Stimulated activated CD4-positive, alpha-beta T cell treated with anti-CD3 and anti-CD28 coated beads, TNF-alpha, amount 100 ng/mL, for 48 hours (primary cell): ENCODE data around the gene MTA1.

ENCODE experiments used
- DNase-seq, 3 donors: peaks; one replicate each; pipeline ENCODE4 v3.0.0-alpha.2; 2020; ENCODE audit warnings: low read depth in 3 of 3

The MTA1 gene

GRCh38 chr14:105498430-105499255, 79.0 kb downstream of the MTA1 start:
- no peak for DNase-seq

- DNase-seq = no peak
Observed at GRCh38 chr14:105499256-105500035, 79.8 kb downstream of the MTA1 start.

DNA sequence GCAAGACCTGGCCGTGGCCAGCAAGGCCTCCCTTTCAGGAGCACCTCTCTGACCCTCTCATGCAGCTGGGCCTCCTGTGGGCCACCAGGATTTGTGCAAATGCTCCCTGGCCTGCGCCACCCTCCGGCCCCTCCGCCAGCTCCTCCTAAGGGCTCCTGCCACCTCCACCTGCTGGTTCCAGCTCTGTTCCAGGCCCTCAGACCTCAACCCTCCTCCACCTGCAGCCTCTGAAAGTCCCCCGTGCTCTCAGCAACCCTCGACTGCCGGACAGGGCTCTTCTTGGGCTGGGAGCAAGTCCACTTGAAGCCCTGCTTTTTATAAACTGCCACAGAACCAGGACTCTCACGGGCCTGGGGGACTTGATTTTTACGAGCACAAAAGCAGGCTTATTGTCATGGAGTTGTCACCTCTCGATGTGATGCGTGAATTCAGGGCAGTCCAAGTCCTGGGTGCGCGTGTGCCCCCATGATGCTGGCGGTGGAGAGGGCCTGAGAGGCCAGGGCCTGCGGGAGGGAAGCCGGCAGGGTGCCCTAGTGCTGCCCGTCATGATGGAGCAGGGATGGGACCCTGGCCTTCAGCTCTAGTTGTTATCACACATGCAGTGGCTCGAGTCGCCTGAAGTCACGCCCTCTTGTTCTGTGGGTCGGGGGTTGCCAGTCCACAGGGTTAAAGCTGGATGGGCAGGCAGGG, 80.6 kb downstream of the MTA1 start:
- no peak for DNase-seq

GRCh38 chr14:105500726-105501101, 81.1 kb downstream of the MTA1 start:
- no peak for DNase-seq

GRCh38 chr14:105501504-105502291, 82.1 kb downstream of the MTA1 start:
- DNase-seq = no peak

GRCh38 chr14:105502446-105503295, 83.0 kb downstream of the MTA1 start:
- DNase-seq = no peak

GRCh38 chr14:105503296-105503640, 83.6 kb downstream of the MTA1 start:
- DNase-seq = no peak

DNA sequence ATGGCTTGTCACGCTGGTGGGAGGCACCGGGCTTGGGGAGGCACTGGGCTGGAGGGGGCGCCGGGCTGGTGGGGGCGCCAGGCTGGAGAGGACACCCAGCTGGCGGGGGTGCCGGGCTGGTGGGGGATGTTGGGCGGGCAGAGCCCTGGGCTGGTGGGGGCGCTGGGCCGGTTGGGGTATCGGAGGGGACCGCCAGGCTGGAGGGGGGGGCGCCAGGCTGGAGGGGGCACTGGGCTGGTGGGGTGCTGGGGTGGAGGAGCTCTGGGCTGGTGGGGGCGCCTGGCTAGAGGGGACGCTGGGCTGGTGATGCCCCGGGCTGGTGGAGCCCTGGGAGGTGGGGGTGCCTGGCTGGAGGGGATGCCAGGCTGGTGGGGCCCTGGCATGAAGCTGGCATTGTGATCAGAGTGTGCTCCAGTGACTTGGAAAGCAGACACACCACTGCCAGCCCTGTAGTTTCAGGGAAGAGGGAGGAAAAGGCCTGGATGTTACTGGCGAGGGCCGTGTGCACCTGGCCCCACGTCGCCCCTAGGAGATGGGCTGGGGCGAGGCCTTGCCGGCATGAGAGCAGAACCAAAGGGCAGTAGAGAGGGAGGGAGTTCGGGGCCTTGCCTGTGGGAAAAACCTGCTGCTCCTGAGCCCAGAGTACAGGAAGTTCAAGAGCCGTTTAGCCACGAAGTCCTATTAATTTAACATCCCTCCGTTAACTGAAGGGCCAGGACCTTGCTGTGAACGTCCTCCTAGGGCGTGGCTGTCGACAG, 84.5 kb downstream of the MTA1 start:
- no peak for DNase-seq

DNA sequence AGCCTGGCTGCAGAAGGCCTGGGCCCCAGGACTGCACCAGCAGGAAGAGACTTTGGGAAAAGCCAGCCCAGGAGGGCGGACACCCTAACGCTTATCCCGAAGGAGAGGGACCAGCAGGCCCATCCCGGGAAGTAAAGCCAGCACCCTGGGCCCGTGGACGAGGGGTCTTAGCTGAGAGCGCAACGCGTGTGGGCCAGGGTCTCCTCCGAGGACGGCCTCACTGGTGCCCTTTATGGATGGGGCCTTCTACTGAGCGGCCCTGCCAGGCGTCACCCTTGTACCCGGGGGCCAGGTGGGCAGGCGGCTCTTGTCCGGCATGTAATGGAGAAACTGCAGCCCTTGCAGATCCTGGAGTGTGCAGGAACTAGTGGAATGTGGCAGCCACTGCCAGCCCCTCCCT, 85.5 kb downstream of the MTA1 start:
- no peak for DNase-seq

DNA sequence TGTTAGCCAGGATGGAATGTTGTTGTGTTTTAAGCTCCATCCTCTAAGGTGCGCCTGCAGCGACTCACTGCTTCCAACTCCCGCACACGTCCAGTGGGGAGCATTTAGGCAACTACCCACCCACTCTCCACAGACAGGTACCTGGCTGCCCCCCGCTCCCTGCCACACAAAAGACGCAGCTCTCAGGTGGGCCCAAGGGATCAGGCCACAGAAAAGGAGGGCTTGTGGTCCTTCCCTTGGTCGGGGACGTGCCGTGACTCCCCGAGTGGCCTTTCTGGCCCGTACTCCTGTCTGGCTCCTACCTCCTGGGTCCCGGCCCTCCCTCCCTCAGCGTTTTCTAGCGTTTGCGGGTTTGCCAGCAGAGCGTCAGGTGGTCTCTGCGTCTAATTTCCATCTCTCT, 87.6 kb downstream of the MTA1 start:
- no peak for DNase-seq

- DNase-seq = no peak
Observed at GRCh38 chr14:105508069-105508468, 88.4 kb downstream of the MTA1 start.

- DNase-seq = no peak
Observed at GRCh38 chr14:105508601-105509000, 89.0 kb downstream of the MTA1 start.

DNA sequence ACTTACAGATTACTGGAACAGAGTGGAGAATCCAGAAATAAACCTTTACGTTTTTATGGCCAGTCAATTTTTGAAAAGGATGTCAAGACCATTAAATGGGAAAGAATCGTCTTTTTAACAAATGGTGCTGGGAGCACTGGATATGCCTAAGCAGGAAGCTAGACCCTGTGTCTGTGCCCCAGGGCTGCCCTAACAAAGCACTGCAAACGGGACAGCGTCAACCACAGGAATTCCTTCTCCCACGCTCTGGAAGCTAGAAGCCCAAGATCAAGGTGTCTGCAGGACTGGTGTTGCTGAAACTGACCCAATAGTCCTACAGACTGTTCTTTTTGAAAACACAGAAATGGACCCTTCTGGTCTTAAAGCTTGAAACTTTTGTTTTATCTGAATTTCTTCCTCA, 97.5 kb downstream of the MTA1 start:
- no peak for DNase-seq

DNA sequence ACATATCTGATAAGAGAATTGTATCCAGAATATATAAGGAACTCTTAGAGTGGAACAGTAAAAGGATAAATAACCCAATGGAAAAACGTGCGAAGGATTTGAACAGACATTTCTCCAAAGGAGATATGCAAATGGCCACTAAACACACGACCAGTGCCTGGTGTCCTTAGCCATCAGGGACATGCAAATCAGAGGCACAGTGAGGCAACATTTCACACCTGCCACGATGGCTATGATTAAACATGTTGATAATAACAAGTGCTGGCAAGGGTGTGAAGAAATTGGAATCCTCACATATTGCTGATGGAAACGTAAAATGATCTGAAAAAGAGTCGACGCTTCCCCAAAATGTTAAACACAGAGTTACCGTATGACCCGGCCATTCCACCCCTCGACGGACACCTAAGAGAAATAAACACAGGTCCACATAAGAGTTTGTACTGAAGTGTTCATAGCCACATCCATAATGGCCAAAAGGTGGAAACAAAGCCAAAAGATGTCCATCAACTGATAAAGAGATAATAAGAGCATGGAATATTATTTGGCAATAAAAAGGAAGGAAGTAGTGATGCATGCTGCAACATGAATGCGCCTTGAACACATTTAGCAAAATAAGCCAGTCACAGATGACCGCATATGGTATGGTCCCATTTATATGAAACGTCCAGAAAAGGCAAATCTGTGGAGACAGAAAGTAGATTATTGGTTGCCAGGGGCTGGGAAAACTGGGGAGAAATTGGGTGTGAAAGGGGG, 100.5 kb downstream of the MTA1 start:
- no peak for DNase-seq
